ENCODE data around the gene FLT3LG. TPM values are rescaled to one million over a fixed set of nuclear protein-coding genes. Genes with fewer than 3 reads are reported as not detected.

FLT3LG gene
- total and polyA plus RNA-seq, 9 of the 15 experiments (the other 6 are each of a cell fraction or from before 2014, with no cell fraction given), result 0.31 to 6.4 (median 1.1) TPM

DNA sequence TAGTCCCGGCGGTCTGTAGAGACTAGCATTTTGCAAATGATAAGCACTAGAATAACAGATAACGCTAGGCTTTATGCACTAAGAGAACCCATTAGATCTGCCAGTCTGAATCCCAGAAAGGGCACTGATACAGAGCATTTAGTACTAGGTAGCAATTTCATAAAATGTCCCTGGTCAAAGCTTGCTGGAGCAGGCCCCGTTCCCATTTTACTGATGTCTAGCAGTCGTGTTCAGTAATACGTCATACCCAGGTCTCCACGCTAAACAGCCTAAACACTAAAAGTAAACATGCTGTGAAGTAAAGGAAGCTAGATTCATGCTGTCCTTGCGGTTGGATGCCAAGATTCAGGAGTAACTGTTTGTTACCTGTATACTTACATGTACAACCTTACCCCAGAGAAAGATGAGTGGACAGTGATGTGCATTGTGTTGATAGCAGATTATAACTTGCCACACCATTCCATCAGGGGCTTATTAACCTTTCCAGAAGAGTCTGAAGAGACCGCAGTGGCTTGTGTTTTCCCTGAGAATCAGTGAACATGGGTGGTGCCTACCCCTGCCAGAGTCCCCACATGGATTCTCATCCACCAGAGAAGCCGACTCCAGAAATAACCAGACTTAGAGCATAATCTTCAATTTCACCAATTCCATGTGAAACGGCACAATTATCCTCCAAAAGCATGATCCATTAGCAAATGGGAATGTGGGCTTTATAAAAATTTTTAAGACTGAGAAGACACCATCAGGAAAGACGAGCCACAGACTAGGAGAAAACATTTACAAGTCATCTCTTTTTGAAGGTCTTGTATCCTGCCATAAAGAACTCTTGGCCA is 18.8 kb downstream of the FLT3LG start (continued):
- TF ChIP-seq, protein P1, sequence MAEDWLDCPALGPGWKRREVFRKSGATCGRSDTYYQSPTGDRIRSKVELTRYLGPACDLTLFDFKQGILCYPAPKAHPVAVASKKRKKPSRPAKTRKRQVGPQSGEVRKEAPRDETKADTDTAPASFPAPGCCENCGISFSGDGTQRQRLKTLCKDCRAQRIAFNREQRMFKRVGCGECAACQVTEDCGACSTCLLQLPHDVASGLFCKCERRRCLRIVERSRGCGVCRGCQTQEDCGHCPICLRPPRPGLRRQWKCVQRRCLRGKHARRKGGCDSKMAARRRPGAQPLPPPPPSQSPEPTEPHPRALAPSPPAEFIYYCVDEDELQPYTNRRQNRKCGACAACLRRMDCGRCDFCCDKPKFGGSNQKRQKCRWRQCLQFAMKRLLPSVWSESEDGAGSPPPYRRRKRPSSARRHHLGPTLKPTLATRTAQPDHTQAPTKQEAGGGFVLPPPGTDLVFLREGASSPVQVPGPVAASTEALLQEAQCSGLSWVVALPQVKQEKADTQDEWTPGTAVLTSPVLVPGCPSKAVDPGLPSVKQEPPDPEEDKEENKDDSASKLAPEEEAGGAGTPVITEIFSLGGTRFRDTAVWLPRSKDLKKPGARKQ (CRISPR knock-in tag; IDR thresholded peaks at IDR 0.05), result no peak
- TF ChIP-seq XRCC4 (IDR thresholded peaks at IDR 0.05; ENCODE audit: extremely low read depth, insufficient read depth, insufficient read length), result no peak
- TF ChIP-seq NFE2 (IDR thresholded peaks at IDR 0.05; ENCODE audit: low read depth), result no peak
- TF ChIP-seq ADNP (tag; IDR thresholded peaks at IDR 0.05), result no peak
- TF ChIP-seq BACH1 (tag; IDR thresholded peaks at IDR 0.05), result no peak
- TF ChIP-seq ZNF12 (CRISPR knock-in tag; IDR thresholded peaks at IDR 0.05), result no peak
- TF ChIP-seq, protein P2, sequence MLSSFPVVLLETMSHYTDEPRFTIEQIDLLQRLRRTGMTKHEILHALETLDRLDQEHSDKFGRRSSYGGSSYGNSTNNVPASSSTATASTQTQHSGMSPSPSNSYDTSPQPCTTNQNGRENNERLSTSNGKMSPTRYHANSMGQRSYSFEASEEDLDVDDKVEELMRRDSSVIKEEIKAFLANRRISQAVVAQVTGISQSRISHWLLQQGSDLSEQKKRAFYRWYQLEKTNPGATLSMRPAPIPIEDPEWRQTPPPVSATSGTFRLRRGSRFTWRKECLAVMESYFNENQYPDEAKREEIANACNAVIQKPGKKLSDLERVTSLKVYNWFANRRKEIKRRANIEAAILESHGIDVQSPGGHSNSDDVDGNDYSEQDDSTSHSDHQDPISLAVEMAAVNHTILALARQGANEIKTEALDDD (IDR thresholded peaks at IDR 0.05), result peak; percentile 29; the same call in 1 of the 2 replicates
- TF ChIP-seq, protein P3, sequence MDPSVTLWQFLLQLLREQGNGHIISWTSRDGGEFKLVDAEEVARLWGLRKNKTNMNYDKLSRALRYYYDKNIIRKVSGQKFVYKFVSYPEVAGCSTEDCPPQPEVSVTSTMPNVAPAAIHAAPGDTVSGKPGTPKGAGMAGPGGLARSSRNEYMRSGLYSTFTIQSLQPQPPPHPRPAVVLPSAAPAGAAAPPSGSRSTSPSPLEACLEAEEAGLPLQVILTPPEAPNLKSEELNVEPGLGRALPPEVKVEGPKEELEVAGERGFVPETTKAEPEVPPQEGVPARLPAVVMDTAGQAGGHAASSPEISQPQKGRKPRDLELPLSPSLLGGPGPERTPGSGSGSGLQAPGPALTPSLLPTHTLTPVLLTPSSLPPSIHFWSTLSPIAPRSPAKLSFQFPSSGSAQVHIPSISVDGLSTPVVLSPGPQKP (CRISPR knock-in tag; IDR thresholded peaks at IDR 0.05), result no peak
- TF ChIP-seq SP1 (CRISPR knock-in tag; IDR thresholded peaks at IDR 0.05), result peak; percentile 61; the same call in 1 of the 2 replicates
- TF ChIP-seq, protein P4, sequence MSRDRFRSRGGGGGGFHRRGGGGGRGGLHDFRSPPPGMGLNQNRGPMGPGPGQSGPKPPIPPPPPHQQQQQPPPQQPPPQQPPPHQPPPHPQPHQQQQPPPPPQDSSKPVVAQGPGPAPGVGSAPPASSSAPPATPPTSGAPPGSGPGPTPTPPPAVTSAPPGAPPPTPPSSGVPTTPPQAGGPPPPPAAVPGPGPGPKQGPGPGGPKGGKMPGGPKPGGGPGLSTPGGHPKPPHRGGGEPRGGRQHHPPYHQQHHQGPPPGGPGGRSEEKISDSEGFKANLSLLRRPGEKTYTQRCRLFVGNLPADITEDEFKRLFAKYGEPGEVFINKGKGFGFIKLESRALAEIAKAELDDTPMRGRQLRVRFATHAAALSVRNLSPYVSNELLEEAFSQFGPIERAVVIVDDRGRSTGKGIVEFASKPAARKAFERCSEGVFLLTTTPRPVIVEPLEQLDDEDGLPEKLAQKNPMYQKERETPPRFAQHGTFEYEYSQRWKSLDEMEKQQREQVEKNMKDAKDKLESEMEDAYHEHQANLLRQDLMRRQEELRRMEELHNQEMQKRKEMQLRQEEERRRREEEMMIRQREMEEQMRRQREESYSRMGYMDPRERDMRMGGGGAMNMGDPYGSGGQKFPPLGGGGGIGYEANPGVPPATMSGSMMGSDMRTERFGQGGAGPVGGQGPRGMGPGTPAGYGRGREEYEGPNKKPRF (IDR thresholded peaks at IDR 0.05; ENCODE audit: low read depth, low read length), result no peak
- no peak for TF ChIP-seq HIVEP1 (CRISPR knock-in tag; IDR thresholded peaks at IDR 0.05)
- TF ChIP-seq ZNF584 (CRISPR knock-in tag; IDR thresholded peaks at IDR 0.05; ENCODE audit: low read depth), result no peak
- TF ChIP-seq PHF21A (IDR thresholded peaks at IDR 0.05; ENCODE audit: borderline replicate concordance, low read depth), result no peak
- TF ChIP-seq, protein P5, sequence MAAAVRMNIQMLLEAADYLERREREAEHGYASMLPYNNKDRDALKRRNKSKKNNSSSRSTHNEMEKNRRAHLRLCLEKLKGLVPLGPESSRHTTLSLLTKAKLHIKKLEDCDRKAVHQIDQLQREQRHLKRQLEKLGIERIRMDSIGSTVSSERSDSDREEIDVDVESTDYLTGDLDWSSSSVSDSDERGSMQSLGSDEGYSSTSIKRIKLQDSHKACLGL (CRISPR knock-in tag; IDR thresholded peaks at IDR 0.05; ENCODE audit: borderline replicate concordance, poor library complexity, severe bottlenecking), result no peak
- TF ChIP-seq NBN (IDR thresholded peaks at IDR 0.05; ENCODE audit: low read depth), result no peak
- TF ChIP-seq, protein P6, sequence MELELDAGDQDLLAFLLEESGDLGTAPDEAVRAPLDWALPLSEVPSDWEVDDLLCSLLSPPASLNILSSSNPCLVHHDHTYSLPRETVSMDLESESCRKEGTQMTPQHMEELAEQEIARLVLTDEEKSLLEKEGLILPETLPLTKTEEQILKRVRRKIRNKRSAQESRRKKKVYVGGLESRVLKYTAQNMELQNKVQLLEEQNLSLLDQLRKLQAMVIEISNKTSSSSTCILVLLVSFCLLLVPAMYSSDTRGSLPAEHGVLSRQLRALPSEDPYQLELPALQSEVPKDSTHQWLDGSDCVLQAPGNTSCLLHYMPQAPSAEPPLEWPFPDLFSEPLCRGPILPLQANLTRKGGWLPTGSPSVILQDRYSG (tag; conservative IDR thresholded peaks at IDR 0.05; ENCODE audit: low read depth), result no peak
- TF ChIP-seq BCL6 (CRISPR knock-in tag; IDR thresholded peaks at IDR 0.05), result no peak
- 0 out of 2 replicates have a peak, but pooled peaks have one; percentile 6 for TF ChIP-seq TCF3 (CRISPR knock-in tag; IDR thresholded peaks at IDR 0.05)
